Panc1 (cell line): ENCODE data around the gene S100A5.

Experiments
- POLR2AphosphoS5 ChIP-seq: IDR thresholded peaks from 2 replicates; pipeline ENCODE4 v1.6.1; 2012; ENCODE audit warnings: mild to moderate bottlenecking, low read depth, low read length, moderate library complexity
- SIN3A ChIP-seq: IDR thresholded peaks from 2 replicates; pipeline ENCODE4 v1.6.1; 2012; ENCODE audit warnings: low read depth, mild to moderate bottlenecking, low read length, moderate library complexity, borderline replicate concordance; ENCODE audit not compliant: insufficient read depth
- TCF7L2 ChIP-seq: IDR thresholded peaks from 2 replicates; pipeline ENCODE4 v1.6.1; 2011; ENCODE audit warnings: mild to moderate bottlenecking, low read depth, low read length, inconsistent platforms
- TF ChIP-seq, protein P1 (sequence below): fragments of 450-650 bp; IDR thresholded peaks from 2 replicates; pipeline ENCODE4 v1.5.1; 2017; ENCODE audit warnings: mild to moderate bottlenecking
- TF ChIP-seq, protein P2 (sequence below), 2 experiments: IDR thresholded peaks; 2 replicates each; pipeline ENCODE4 v1.6.1; 2011 to 2012; ENCODE audit warnings: low read depth in 2 of 2, control low read depth in 1 of 2, low read length in 1 of 2, mild to moderate bottlenecking in 1 of 2, moderate library complexity in 1 of 2; ENCODE audit not compliant: insufficient read depth in 1 of 2

DNA sequence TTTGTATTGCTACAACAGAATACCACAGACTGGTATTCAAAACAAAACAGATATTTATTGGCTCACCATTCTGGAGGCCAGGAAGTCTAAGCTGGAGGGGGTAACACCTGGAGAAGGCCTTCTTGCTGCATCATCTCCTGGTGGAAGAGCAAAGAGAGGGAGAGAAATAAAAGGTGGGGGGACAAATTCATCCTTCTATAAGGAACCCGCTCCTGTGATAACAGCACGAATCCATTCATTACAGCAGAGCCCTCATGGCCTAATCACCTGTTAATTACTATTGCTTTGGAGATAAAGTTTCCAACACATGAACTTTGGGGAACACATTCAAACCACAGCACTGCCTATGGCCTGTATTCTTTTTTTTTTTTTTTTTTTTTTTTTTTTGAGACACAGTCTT, 19.5 kb upstream of the S100A5 start:
- TF ChIP-seq, protein P1, sequence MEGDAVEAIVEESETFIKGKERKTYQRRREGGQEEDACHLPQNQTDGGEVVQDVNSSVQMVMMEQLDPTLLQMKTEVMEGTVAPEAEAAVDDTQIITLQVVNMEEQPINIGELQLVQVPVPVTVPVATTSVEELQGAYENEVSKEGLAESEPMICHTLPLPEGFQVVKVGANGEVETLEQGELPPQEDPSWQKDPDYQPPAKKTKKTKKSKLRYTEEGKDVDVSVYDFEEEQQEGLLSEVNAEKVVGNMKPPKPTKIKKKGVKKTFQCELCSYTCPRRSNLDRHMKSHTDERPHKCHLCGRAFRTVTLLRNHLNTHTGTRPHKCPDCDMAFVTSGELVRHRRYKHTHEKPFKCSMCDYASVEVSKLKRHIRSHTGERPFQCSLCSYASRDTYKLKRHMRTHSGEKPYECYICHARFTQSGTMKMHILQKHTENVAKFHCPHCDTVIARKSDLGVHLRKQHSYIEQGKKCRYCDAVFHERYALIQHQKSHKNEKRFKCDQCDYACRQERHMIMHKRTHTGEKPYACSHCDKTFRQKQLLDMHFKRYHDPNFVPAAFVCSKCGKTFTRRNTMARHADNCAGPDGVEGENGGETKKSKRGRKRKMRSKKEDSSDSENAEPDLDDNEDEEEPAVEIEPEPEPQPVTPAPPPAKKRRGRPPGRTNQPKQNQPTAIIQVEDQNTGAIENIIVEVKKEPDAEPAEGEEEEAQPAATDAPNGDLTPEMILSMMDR = no peak
- TF ChIP-seq SIN3A (no peak), POLR2AphosphoS5 (no peak), TCF7L2 (no peak)
- TF ChIP-seq, protein P2, sequence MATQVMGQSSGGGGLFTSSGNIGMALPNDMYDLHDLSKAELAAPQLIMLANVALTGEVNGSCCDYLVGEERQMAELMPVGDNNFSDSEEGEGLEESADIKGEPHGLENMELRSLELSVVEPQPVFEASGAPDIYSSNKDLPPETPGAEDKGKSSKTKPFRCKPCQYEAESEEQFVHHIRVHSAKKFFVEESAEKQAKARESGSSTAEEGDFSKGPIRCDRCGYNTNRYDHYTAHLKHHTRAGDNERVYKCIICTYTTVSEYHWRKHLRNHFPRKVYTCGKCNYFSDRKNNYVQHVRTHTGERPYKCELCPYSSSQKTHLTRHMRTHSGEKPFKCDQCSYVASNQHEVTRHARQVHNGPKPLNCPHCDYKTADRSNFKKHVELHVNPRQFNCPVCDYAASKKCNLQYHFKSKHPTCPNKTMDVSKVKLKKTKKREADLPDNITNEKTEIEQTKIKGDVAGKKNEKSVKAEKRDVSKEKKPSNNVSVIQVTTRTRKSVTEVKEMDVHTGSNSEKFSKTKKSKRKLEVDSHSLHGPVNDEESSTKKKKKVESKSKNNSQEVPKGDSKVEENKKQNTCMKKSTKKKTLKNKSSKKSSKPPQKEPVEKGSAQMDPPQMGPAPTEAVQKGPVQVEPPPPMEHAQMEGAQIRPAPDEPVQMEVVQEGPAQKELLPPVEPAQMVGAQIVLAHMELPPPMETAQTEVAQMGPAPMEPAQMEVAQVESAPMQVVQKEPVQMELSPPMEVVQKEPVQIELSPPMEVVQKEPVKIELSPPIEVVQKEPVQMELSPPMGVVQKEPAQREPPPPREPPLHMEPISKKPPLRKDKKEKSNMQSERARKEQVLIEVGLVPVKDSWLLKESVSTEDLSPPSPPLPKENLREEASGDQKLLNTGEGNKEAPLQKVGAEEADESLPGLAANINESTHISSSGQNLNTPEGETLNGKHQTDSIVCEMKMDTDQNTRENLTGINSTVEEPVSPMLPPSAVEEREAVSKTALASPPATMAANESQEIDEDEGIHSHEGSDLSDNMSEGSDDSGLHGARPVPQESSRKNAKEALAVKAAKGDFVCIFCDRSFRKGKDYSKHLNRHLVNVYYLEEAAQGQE (IDR thresholded peaks at IDR 0.05; ENCODE audit: insufficient read depth in 1 of 2, low read depth in 2 of 2, low read length in 1 of 2) = no peak
